Pancreas (tissue), 10 donors: Measurements from ENCODE around the gene TMPRSS7. TPM values are rescaled to one million over a fixed set of nuclear protein-coding genes. Genes with fewer than 3 reads are reported as not detected.

Experiments used
- ATAC-seq, 4 donors: fragments of 200-7000 bp; cut with Tn5 transposase; one replicate each; pipeline versions ENCODE4 v1.8.0 to v1.9.1; 2020; ENCODE audit warnings: mild to moderate bottlenecking in 4 of 4, moderate library complexity in 4 of 4
- DNase-seq, 6 donors: peaks; one replicate each; pipeline ENCODE4 v3.0.0-alpha.2; 2020
- FAIRE-seq: peaks from 2 replicates; lab custom pipeline; 2012; peaks lifted over from hg19 to GRCh38; lab: Jason Lieb, UNC
- H3K27ac ChIP-seq, 4 donors: fragments of 200-600 bp; sonication (generic); 1 replicate in 3 of 4; 2 replicates in 1 of 4; pipeline versions ENCODE4 v1.5.0 to v1.8.0; 2020
- H3K27me3 ChIP-seq, 4 donors: fragments of 200-600 bp; one replicate each; pipeline ENCODE4 v1.8.0; 2021
- H3K36me3 ChIP-seq, 3 donors: fragments of 200-600 bp; sonication (generic) in 1 of 3; one replicate each; pipeline versions ENCODE4 v1.5.0 to v1.8.0; 2020 to 2021
- H3K4me1 ChIP-seq, 3 donors: fragments of 200-600 bp; one replicate each; pipeline ENCODE4 v1.8.0; 2021
- H3K4me3 ChIP-seq, 4 donors: fragments of 200-600 bp; sonication (generic) in 2 of 4; one replicate each; pipeline versions ENCODE4 v1.5.0 to v1.8.0; 2020 to 2021
- H3K9me3 ChIP-seq, 4 donors: fragments of 200-600 bp; one replicate each; pipeline ENCODE4 v1.8.0; 2021
- CTCF ChIP-seq, 4 donors: fragments of 200-600 bp; sonication (generic) in 3 of 4; IDR thresholded peaks; one replicate each; pipeline versions ENCODE4 v1.5.0 to v1.8.0; 2021; ENCODE audit warnings: antibody characterized with exemption in 4 of 4
- WGBS, 2 donors: extraction: QIAGEN DNeasy Blood & Tissue Kit; methylation state at CpG; one replicate each; pipeline ENCODE4 v1.1.7; 2013; 5-methylcytosine and 5-hydroxymethylcytosine counted together
- intact Hi-C, 3 donors: fragments of 100-400 bp; cut with DNase I; formaldehyde crosslinking; loops; one replicate each; pipeline versions ENCODE4 v1.11.1 to v1.14.2; 2022
- polyA plus RNA-seq, 2 donors: library from polyadenylated mRNA; stranded (reverse); fragments of 200-250 nt; gene quantifications; one replicate each; pipeline ENCODE4 v1.2.3, GENCODE V29; 2013
- total RNA-seq, 6 donors: library from RNA; stranded (reverse); fragmentation: NEBNext Ultra II Directional in 4 of 6; extraction: Animal tissue kit (Norgen Biotek cat#: 25700) in 4 of 6; gene quantifications; one replicate each; pipeline versions ENCODE4 v1.2.1 to v1.2.4, GENCODE V29; 2021 to 2023
- donor health status: healthy with polysubstance abuse.
- donor health status: DM: no; HTN: no; CAD: no; lungs with moderate emphysema.
- donor health status: DM: no; HTN: no; CAD: no.
- donor health status: control.
- donor health status: control.
- donor health status: Bipolar disorder and iron deficiency.
- donor health status: DM: yes; HTN: yes; CAD: no.
- donor health status: DM: no; HTN: no; CAD: no.
- donor health status: DM: no; HTN: no; CAD: no.
- donor health status: DM: yes; HTN: yes; CAD: no.

Gene TMPRSS7
- total and polyA plus RNA-seq, 8 donors = 0.04 to 0.14 (median 0.08) TPM; not detected in 4

GRCh38 chr3:112004669-112005068 is 29.9 kb upstream of the TMPRSS7 start:
- Histone ChIP-seq H3K9me3 (no peaks in the 10 kb centered on the region), H3K4me1 (no peaks in the 10 kb centered on the region), H3K36me3 (no peaks in the 10 kb centered on the region), H3K27ac (no peak overlapping the region), H3K27me3 (no peaks in the 10 kb centered on the region), H3K4me3 (no peak overlapping the region)
- DNase-seq (no peak), ATAC-seq (no peak), FAIRE-seq (no peak)
- 79 to 82% methylated on average over 2 of the region's 2 CpGs for WGBS, 2 donors
- intact Hi-C loops = no loop called here
- TF ChIP-seq CTCF (IDR thresholded peaks at IDR 0.05) = no peak

GRCh38 chr3:112005091-112005672 is 29.4 kb upstream of the TMPRSS7 start:
- ATAC-seq = no peak
- H3K27ac ChIP-seq = no peak overlapping the region
- H3K4me1 ChIP-seq = no peaks in the 10 kb centered on the region
- no peak overlapping the region for H3K4me3 ChIP-seq
- no peaks in the 10 kb centered on the region for H3K27me3 ChIP-seq
- no peaks in the 10 kb centered on the region for H3K9me3 ChIP-seq
- no peaks in the 10 kb centered on the region for H3K36me3 ChIP-seq
- 71 to 83% methylated on average over 4 of the region's 4 CpGs for WGBS, 2 donors
- TF ChIP-seq CTCF (IDR thresholded peaks at IDR 0.05) = no peak
- intact Hi-C loops = no loop called here
- no peak for DNase-seq
- no peak for FAIRE-seq

GRCh38 chr3:112007633-112008032 is 26.9 kb upstream of the TMPRSS7 start:
- Histone ChIP-seq H3K4me1 (no peaks in the 10 kb centered on the region), H3K36me3 (no peaks in the 10 kb centered on the region), H3K27ac (no peak overlapping the region), H3K27me3 (no peaks in the 10 kb centered on the region), H3K9me3 (no peaks in the 10 kb centered on the region), H3K4me3 (no peak overlapping the region)
- DNase-seq = no peak
- intact Hi-C loops = no loop called here
- 9 to 13% methylated on average over 1 of the region's 1 CpG for WGBS, 2 donors
- TF ChIP-seq CTCF (IDR thresholded peaks at IDR 0.05) = no peak
- FAIRE-seq = no peak
- ATAC-seq = peak in 1 of 4 donors; percentile 28

- DNase-seq (no peak), FAIRE-seq (no peak), ATAC-seq (no peak)
- Histone ChIP-seq H3K4me1 (no peaks in the 10 kb centered on the region), H3K9me3 (no peaks in the 10 kb centered on the region), H3K36me3 (no peaks in the 10 kb centered on the region), H3K4me3 (no peak overlapping the region), H3K27ac (no peak overlapping the region), H3K27me3 (no peaks in the 10 kb centered on the region)
- TF ChIP-seq CTCF (IDR thresholded peaks at IDR 0.05) = no peak
- 73 to 78% methylated on average over 2 of the region's 2 CpGs for WGBS, 2 donors
- intact Hi-C loops = no loop called here
Measured at GRCh38 chr3:112009670-112010069, 24.9 kb upstream of the TMPRSS7 start.

- DNase-seq = no peak
- FAIRE-seq = no peak
- H3K4me3 ChIP-seq = no peak overlapping the region
- H3K27me3 ChIP-seq = no peaks in the 10 kb centered on the region
- TF ChIP-seq CTCF (IDR thresholded peaks at IDR 0.05) = no peak
- no peaks in the 10 kb centered on the region for H3K4me1 ChIP-seq
- no peak for ATAC-seq
- no peak overlapping the region for H3K27ac ChIP-seq
- no peaks in the 10 kb centered on the region for H3K9me3 ChIP-seq
- H3K36me3 ChIP-seq = no peaks in the 10 kb centered on the region
- intact Hi-C loops = no loop called here
- WGBS, 2 donors = 81 to 82% methylated on average over 3 of the region's 3 CpGs
Measured at GRCh38 chr3:112010636-112011035, 23.9 kb upstream of the TMPRSS7 start.
